Measurements from ENCODE around the gene MLXIPL. TPM values are rescaled to one million over a fixed set of nuclear protein-coding genes. Genes with fewer than 3 reads are reported as not detected.

The MLXIPL gene
- total and polyA plus RNA-seq, 5 experiments from 2014 or later = not detected

DNA sequence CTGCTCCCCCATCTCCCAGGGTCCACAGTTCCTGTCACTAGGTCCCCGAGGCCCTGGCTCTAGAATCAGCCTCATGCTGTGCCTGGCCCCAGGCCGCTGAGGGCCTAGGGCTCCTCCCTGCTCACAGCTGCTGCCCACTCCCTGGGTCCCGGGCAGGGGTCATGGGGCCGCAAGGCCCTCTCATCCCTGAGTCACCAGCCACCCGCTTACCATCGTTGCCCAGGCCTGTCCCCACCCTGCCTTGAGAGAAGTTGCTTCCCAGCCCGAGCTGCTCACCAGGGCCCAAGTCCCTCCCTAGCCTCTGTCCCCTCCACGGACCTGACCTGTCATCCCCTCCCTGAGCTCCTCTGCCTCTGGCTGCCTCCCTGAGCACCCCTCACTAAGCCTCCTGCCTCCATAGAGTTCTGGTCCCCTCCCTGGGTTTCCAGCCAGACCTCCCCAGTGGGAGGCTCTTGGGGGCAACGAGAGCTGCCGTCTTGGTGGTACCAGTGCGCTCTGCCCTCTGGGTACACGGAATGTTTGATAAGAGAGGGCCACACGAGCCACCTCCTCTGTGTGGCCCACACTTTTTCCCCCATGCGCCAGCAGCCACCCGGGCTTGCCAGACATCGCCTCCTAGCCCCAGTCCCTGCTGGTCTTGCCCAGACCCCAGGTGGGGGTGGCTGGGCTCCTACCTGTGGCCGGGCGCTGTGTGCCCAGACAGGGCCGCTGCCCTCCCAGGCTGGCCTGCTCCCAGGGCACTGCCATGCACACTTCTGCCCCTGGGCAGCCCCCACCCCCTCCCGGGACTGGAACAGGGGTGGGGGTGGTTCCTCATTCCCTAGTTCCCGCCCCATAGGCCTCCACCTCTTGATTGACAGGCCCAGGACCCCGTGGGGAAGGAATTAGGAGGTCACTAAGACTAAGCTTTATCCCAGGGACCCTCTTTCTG, 21.3 kb downstream of the MLXIPL start:
- Mint-ChIP-seq H3K9me3 (no peaks in the 10 kb centered on the region), H3K27ac (no peak overlapping the region), H3K4me1 (peaks cover 0 to 1% (median 0%) of the 10 kb centered on the region in 4 donors), H3K4me3 (no peak overlapping the region), H3K27me3 (peaks cover 6 to 31% (median 10%) of the 10 kb centered on the region in 5 donors), H3K36me3 (peaks cover 0 to 3% (median 0%) of the 10 kb centered on the region in 3 donors)
- POLR2A ChIA-PET = no interaction called here
- ATAC-seq (no peak), DNase-seq (no peak)

DNA sequence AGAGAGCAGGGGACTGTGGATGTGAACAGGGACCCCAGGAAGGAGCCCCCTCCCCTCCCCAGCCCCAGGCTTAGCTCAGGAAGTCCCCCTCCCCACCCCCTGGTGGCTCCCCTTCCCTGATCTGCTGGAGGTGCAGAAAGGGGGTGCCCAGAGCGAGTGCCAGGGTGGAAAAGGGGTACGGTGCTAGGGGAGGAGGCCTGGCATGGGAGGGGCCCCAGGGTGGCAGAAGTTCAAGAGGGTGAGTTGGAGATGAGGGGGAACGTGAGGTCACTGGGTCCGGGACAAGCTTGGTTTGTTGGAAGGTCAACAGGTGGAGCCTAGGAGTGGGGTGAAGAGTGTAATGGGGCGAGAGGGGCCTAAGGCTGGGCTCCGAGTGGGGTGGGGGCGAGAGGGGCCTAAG, 24.4 kb downstream of the MLXIPL start:
- H3K36me3 Mint-ChIP-seq = peaks cover 0 to 4% (median 0%) of the 10 kb centered on the region in 3 donors
- ATAC-seq (no peak), DNase-seq (no peak)
- H3K9me3 Mint-ChIP-seq = no peaks in the 10 kb centered on the region
- no peak overlapping the region for H3K4me3 Mint-ChIP-seq
- H3K4me1 Mint-ChIP-seq = no peaks in the 10 kb centered on the region
- H3K27ac Mint-ChIP-seq = no peak overlapping the region
- peaks cover 8 to 38% (median 21%) of the 10 kb centered on the region in 5 donors for H3K27me3 Mint-ChIP-seq
- POLR2A ChIA-PET = interaction anchor here (1.0 kb wide), 1 partner anchor 139 kb away, joined by 5 read pairs; the partner anchor contains the start of gene ABHD11

DNA sequence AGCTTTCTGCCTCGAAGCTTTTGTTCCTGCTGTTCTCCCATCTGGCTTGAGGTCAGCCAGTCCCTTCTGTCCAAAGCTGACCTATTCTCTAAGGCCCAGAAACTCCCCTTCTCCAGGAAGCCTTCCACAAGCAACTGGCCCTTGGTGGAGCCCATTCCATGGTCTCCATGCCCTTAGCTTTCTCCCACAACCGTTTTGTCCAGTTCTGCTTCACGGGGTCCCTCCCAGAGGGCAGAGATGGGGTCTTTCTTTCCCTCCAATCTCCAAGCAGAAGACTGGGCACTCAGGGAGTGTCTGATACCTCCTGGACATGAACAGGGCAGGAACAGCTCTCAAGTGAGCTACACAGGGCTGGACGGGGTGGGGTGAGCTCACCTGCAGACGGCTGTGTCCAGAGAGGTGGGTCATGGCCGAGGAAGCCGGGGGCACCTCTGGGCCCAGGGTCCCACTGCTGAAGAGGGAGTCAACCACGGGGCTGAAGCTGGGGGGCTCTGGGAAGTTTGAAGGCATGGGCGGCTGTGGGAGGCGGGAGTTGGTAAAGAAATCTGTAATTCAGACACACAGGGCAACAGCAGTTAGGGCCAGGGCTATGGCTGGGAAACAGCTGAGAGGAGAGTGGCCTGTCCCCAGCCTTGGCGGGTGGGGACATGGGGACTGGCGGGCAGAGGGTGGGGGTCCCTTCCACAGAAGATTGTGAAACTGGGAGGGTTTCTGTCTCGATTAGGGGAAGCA, 25.0 kb downstream of the MLXIPL start:
- Mint-ChIP-seq H3K4me3 (no peak overlapping the region), H3K9me3 (no peaks in the 10 kb centered on the region), H3K27ac (no peak overlapping the region), H3K36me3 (peaks cover 0 to 4% (median 0%) of the 10 kb centered on the region in 3 donors), H3K27me3 (peaks cover 8 to 39% (median 21%) of the 10 kb centered on the region in 5 donors), H3K4me1 (no peaks in the 10 kb centered on the region)
- DNase-seq (no peak), ATAC-seq (no peak)
- POLR2A ChIA-PET = interaction anchor here (1.0 kb wide), 1 partner anchor 140 kb away, joined by 5 read pairs; the partner anchor contains the start of gene ABHD11

GRCh38 chr7:73597978-73598782, 26.1 kb downstream of the MLXIPL start:
- Mint-ChIP-seq H3K9me3 (no peaks in the 10 kb centered on the region), H3K27me3 (peaks cover 8 to 43% (median 21%) of the 10 kb centered on the region in 5 donors), H3K36me3 (peaks cover 0 to 4% (median 0%) of the 10 kb centered on the region in 3 donors), H3K4me1 (no peaks in the 10 kb centered on the region), H3K27ac (no peak overlapping the region), H3K4me3 (no peak overlapping the region)
- POLR2A ChIA-PET = no interaction called here
- ATAC-seq = no peak
- no peak for DNase-seq

- Mint-ChIP-seq H3K4me1 (no peaks in the 10 kb centered on the region), H3K4me3 (no peak overlapping the region), H3K27me3 (peaks cover 8 to 36% (median 21%) of the 10 kb centered on the region in 5 donors), H3K36me3 (peaks cover 0 to 4% (median 0%) of the 10 kb centered on the region in 3 donors), H3K27ac (no peak overlapping the region), H3K9me3 (no peaks in the 10 kb centered on the region)
- DNase-seq (no peak), ATAC-seq (no peak)
- POLR2A ChIA-PET = interaction anchor here (0.5 kb wide), 2 partner anchors 10 to 580 kb away, joined by 3 to 4 read pairs; no protein-coding TSS in a partner anchor
These were observed 27.9 kb downstream of the MLXIPL start for GRCh38 chr7:73596191-73597065.

GRCh38 chr7:73595358-73595757, 29.0 kb downstream of the MLXIPL start:
- ATAC-seq (no peak), DNase-seq (no peak)
- H3K27ac Mint-ChIP-seq = no peak overlapping the region
- POLR2A ChIA-PET = no interaction called here
- H3K4me3 Mint-ChIP-seq = no peak overlapping the region
- H3K27me3 Mint-ChIP-seq = peaks cover 8 to 36% (median 21%) of the 10 kb centered on the region in 5 donors
- peaks cover 0 to 4% (median 0%) of the 10 kb centered on the region in 3 donors for H3K36me3 Mint-ChIP-seq
- H3K4me1 Mint-ChIP-seq = no peaks in the 10 kb centered on the region
- no peaks in the 10 kb centered on the region for H3K9me3 Mint-ChIP-seq

- H3K4me3 Mint-ChIP-seq = no peak overlapping the region
- H3K36me3 Mint-ChIP-seq = peaks cover 0 to 4% (median 0%) of the 10 kb centered on the region in 3 donors
- DNase-seq (no peak), ATAC-seq (no peak)
- H3K27me3 Mint-ChIP-seq = peaks cover 6 to 28% (median 10%) of the 10 kb centered on the region in 5 donors
- H3K9me3 Mint-ChIP-seq = no peaks in the 10 kb centered on the region
- POLR2A ChIA-PET = no interaction called here
- H3K27ac Mint-ChIP-seq = peak overlapping the region in 2 of 10 donors; percentile 10 to 25
- H3K4me1 Mint-ChIP-seq = no peaks in the 10 kb centered on the region
These were observed 30.9 kb downstream of the MLXIPL start for GRCh38 chr7:73593207-73594045.

DNA sequence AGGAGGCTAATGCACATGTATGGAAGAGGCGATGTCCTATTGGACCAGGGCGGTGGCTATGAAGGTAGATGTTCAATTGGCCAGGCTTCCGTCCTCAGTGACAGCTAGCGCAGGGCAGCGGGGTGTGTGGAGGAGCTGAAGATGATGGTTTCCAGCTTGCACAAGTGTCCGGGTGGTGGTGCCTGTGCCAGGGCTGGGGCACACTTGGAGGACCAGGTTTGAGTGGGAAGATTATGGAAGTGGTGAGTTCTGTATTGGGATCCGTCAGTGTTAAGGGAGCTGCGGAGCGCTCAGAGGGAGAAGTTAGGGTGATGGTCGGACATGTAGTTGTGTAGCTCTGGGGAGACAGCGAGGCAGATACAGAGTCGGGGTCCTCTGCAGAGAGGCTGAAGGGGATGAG, 37.4 kb downstream of the MLXIPL start:
- H3K36me3 Mint-ChIP-seq = no peaks in the 10 kb centered on the region
- ATAC-seq (no peak), DNase-seq (no peak)
- peak overlapping the region in 1 of 10 donors; percentile 10 for H3K4me3 Mint-ChIP-seq
- no peaks in the 10 kb centered on the region for H3K27me3 Mint-ChIP-seq
- H3K4me1 Mint-ChIP-seq = peaks cover 2 to 13% (median 8%) of the 10 kb centered on the region in 4 donors
- H3K9me3 Mint-ChIP-seq = no peaks in the 10 kb centered on the region
- peak overlapping the region in 2 of 10 donors; percentile 20 to 73 for H3K27ac Mint-ChIP-seq
- POLR2A ChIA-PET = interaction anchor here (0.7 kb wide), 1 partner anchor 83 kb away, joined by 3 read pairs; no protein-coding TSS in a partner anchor

DNA sequence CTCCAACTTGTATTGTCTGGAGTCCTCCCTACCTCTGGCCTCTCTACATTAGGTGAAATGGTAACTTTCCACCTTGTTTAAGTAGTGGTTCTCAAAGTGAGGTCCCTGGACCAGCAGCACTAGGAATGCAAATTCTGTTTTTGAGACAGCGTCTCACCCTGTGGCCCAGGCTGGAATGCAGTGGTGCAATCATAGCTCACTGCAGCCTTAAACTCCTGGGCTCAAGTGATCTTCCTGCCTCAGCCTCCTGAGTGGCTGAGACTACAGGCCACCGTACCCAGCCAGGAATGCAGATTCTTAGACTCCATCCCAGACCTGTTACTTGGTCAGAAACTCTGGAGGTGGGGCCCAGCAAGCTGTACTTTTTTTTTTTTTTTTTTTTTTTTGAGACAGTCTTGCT, 39.1 kb downstream of the MLXIPL start:
- Mint-ChIP-seq H3K4me3 (no peak overlapping the region), H3K4me1 (peaks cover 2 to 15% (median 8%) of the 10 kb centered on the region in 4 donors), H3K36me3 (no peaks in the 10 kb centered on the region), H3K27ac (no peak overlapping the region), H3K9me3 (no peaks in the 10 kb centered on the region), H3K27me3 (no peaks in the 10 kb centered on the region)
- DNase-seq = no peak
- ATAC-seq = no peak
- POLR2A ChIA-PET = interaction anchor here (0.6 kb wide), 1 partner anchor 58 kb away, joined by 3 read pairs; no protein-coding TSS in a partner anchor

DNA sequence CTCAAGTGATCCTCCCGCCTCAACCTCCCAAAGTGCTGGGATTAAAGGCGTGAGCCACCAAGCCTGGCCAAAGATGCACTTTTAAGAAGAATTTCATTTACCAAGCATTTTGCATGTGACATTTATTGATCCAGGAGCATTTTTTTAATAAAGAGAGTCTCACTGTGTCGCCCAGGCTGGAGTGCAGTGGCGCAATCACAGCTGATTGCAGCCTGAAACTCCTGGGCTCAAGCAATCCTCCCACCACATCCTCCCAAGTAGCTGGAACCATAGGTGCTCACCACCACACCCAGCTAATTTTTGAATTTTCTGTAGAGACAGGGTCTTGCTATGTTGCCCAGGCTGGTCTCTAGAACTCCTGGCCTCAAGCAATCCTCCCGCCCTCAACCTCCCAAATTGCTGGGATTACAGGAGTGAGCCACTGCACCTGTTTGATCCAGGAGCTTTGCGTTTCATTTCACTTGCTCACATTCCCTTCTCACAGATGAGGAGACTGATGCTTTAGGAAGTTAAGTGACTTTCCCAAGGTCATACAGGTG, 41.6 kb downstream of the MLXIPL start:
- H3K27me3 Mint-ChIP-seq = no peaks in the 10 kb centered on the region
- H3K4me3 Mint-ChIP-seq = no peak overlapping the region
- POLR2A ChIA-PET = interaction anchor here (0.6 kb wide), 2 partner anchors 18 to 24 kb away, joined by 3 to 6 read pairs; no protein-coding TSS in a partner anchor
- ATAC-seq (no peak), DNase-seq (no peak)
- no peaks in the 10 kb centered on the region for H3K36me3 Mint-ChIP-seq
- H3K9me3 Mint-ChIP-seq = no peaks in the 10 kb centered on the region
- no peak overlapping the region for H3K27ac Mint-ChIP-seq
- peaks cover 9 to 24% (median 18%) of the 10 kb centered on the region in 4 donors for H3K4me1 Mint-ChIP-seq
